HG03457 (cell line): Measurements from ENCODE around the gene VSX1.

Experiments
- ATAC-seq: cut with Tn5 transposase; IDR thresholded peaks from one replicate; pipeline ENCODE4 v1.9.1; 2021; ENCODE audit warnings: moderate number of reproducible peaks; ENCODE audit not compliant: unreplicated experiment

The VSX1 gene

GRCh38 chr20:25042531-25043498, 39.1 kb downstream of the VSX1 start:
- peak; percentile 91 for ATAC-seq

GRCh38 chr20:25041813-25042530, 40.0 kb downstream of the VSX1 start:
- ATAC-seq: no peak

GRCh38 chr20:25040438-25040831, 41.5 kb downstream of the VSX1 start:
- no peak for ATAC-seq

DNA sequence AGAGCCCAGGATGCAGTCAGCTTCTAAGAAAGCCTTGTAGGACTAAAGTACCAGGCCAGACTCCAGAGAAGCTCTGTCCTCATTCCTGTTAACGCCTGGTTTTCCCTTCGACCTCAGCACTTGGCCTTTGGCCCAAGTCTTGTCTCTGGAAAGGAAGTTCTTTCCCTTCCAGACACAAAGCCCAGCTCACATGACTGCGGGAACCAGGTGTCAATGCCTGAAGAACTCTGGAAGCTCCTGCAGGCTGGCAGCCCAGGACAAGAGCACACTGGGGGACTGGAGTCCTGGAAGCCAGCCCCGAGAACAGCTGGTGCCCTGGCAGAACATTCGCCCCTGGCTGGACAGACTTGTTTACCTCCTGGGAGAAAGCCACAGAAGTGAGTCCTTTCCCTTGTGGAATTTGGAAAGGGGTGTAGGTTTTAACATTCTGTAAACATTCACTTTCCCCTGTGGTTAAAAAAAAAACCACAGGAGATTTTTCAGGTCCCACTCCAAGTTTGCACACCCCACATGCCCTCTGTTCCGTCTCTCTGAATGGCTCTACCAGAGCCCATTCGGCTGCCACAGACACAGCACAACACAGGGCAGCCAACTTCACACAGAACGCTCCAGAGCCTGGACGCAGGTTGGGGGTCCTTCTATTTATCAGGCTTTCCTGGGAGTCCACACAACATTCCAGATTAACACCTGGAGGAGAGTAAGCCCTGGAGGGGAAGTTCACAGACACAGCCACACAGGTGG, 42.1 kb downstream of the VSX1 start:
- no peak for ATAC-seq

- ATAC-seq: no peak
These were observed 43.3 kb downstream of the VSX1 start for GRCh38 chr20:25038591-25039015.

- ATAC-seq: no peak
These were observed 43.9 kb downstream of the VSX1 start for GRCh38 chr20:25038103-25038410.

DNA sequence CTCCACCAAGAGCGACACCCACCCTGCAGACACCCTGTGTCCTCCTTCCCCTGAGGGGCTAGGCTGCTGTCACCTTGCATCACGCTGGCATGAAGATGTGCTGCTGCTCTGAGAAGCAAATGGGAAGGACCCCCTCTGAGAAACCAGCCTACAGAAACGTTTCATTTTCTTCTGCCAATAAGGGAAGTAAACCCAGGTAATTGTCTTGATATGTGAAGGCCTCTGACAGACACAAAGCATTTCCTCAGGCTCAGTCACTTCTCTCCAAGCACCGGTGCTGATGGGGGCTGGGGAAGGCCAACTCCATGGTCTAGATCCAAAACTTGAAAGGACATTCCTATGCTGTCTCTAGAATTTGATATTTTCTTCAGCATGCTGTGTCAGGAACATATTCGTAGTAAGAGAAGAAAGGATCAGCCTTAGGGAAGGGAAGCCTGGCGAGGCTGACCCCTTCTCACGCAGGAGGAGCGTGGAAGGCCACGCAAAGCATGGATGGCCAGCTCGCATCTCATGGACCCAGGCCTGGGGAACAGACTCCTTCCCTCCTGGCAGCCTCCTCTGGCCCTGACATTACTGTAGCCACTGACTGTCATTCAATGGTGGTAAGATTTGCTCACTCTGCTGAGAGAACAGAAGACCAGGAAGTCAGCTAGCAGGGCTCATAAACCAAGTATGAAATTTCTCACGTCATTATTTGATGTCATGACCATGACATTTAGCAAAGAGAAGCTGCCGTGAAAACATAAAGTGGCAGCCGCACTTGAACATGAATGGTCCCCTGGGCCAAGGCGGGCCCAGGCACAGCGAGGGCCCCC, 44.4 kb downstream of the VSX1 start:
- ATAC-seq: no peak

DNA sequence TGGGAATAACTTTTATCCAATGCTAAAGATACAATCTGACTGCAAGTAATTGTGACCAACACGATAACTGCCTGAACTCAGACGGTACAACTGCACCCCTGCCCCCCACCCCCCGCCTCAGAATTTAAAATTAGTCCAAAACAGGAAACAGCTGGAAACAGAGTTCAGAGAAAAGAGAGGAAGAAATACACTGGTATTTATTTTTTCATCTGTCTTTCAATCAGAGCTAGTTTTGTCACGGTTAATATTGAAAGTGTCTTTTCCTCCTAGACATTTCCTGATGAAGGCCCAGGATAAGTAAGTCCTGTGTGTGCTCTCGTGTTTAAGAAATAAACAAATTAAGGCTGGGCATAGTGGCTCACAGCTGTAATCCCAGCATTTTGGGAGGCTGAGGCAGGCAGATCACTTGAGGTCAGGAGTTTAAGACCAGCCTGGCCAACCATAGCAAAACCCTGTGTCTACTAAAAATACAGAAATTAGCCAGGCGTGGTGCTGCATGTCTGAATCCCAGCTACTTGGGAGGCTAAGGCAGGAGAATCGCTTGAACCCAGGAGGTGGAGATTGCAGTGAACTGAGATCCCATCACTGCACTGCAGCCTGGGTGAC, 45.5 kb downstream of the VSX1 start:
- ATAC-seq: no peak

DNA sequence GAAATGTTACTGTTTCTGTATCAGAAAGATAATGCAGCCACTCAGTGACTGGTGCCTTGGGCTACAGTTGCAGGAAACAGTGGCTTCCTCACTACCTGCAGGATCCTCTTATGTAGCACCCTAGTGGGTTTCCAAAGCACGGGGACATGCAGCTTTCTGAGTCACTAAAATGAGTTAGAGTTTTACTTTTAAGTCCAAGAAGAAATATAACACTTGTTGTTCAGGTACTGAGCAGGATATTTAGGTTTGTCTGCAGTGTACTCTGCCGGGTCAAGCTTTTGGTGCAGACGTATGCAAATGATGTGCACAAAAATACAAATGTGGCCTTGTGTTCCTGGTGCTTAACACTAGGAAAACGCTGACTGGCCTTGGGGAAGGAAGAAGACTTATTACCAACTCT, 46.0 kb downstream of the VSX1 start:
- no peak for ATAC-seq

- no peak for ATAC-seq
These were observed 48.0 kb downstream of the VSX1 start for GRCh38 chr20:25033924-25034300.

GRCh38 chr20:25033265-25033923, 48.5 kb downstream of the VSX1 start:
- ATAC-seq: no peak

GRCh38 chr20:25032478-25033264, 49.3 kb downstream of the VSX1 start:
- no peak for ATAC-seq

- no peak for ATAC-seq
These were observed 49.9 kb downstream of the VSX1 start for GRCh38 chr20:25032065-25032477.

DNA sequence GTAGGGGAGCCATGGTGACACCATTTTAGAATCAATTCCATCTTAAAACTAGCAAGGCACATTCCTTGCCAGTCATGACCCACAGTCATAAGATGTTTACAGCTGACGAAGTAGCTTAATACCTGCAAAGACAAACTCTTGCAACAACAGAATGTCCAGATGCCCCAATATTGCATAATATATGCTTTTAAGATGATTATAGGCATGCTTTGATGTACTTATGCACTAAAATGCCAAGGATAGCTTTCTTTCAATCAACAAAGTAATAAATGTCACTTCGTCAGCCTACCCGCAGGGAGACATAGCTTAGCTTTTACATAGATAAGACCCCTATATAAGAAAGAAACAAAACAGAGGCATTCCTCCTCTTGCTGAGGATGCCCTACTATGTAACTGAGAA, 50.7 kb downstream of the VSX1 start:
- ATAC-seq: no peak

DNA sequence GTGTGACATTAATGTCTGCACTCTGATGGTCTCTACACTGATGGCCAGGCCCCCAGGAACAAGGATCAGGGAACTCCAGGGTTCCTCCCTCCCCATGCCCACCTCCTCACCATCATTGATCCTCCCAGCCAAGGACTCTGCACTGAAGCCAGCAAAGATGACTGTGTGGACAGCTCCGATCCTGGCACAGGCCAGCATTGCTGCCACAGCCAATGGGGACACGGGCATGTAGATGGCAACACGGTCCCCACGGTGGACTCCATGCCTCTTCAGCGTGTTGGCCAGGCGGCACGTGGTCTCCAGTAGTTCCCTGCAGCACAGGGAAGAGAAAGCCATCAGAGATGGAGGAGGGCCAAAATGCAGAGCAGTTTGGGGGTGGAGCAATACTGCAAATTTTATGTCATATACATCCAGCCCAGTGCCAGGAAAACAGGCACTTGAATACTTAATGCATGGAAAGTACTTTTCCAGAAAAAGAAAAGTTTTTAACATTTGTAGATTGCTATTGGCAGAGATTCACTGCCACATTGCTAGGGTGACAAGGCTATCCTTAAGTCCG, 51.2 kb downstream of the VSX1 start:
- no peak for ATAC-seq

DNA sequence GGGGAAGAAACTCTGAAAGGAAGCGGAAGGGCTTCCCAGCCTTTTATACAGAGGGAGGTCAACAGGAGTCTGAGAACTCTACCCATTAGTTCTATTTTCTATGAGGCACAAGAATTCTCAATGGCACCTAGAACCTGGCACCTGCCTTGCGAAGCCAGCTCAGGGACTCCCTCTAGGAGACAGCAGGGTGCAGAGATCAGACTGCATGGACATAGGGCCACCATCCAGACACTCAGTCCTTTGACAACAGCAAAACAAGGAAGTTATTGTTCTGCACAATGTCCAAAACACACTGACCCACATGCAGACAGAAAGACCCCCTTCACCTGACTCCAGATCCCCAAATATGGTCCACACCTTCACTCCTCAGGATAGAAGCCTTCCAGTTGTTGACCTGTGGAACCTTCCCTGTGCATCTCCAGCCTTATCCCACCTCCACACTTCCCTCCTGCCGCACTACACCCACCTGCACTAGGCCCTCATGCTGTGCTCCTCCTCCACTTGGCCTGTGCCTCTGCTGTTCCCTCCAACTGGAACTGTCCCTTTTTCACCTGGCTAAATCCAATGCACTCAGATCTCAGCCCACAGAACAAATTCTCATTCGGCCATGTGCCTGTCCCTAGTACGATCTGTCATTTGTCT, 51.8 kb downstream of the VSX1 start:
- no peak for ATAC-seq

DNA sequence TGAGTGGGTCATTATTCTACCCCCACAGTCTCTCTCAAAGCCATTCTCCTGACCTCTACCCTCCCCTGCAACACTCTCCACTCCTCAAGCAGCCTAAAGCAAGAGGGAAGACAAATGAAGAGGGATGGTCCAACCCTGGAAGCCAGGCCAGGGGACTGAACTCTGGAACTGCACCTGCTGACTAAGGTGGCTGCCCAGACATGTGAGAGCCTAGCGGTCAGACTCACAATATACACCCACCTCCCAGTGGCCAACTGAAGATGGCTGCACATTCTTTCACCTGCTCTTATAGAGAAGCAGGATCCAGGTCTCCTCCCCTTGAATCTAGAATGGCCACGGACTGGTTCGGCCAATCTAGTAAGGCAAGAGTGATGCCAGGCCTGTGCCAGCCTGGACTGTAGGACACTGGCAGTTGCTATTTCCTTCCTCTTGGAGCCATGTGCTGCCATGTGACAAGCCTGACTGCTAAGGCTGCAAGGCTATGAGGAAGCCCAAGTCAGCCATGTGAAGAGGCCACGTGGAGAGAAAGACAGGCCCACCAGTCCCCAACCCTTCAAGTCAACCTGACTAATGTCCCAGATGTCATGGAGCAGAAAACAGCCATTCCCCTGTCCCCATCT, 55.8 kb downstream of the VSX1 start:
- ATAC-seq: no peak
